GM19035 (cell line): ENCODE measurements around the gene TMBIM4.
"Not testable (repeated sequence)": the region's sequence is repeated elsewhere in the genome, so short reads cannot be mapped to it uniquely, and the experiment has no call there.

Experiments used
- ATAC-seq: cut with Tn5 transposase; IDR thresholded peaks from one replicate; pipeline ENCODE4 v1.9.1; 2021; ENCODE audit not compliant: unreplicated experiment

The TMBIM4 gene, protein sequence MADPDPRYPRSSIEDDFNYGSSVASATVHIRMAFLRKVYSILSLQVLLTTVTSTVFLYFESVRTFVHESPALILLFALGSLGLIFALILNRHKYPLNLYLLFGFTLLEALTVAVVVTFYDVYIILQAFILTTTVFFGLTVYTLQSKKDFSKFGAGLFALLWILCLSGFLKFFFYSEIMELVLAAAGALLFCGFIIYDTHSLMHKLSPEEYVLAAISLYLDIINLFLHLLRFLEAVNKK

DNA sequence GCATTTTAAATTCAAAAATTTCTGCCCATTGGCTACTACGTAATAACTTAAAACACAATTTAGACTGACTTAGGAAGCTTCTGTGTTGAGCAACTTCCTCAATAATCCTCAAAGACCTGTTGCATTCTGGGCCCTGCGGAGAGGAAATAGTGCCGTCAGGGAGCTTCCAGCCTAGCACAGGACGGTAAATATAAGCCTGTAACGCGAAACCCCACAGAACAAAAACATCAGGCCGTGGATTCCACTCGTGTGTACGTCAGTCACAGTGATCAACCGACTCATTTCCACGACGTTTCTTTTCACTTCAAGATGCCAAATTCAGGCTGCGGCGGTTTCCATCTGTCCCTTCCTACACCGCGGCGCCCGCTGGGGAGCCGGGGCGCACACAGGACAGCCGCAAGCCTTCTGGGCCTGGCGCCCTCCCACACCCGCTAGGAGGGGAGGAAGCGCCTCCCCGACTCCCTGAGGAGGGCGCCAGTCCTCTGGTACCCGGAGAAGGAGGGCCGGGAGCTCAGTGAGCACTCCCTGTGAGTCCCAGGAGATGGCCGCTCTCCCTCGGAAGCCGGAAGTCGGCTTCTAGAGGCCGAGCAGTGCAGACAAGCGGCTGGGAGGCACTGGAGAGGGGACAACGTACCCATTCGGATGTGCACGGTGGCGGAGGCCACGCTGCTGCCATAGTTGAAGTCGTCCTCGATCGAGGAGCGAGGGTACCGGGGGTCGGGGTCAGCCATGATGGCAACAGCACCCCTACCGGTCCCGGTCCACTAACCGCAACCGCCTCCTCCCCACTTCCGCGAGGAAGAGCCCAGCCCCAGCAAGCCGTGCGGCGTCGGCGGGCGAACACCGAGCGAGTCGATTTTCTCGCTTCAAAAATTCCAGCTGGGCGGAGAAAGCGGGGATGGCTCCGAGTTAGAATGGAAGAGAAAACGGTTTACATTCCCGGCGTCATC, at the start of gene TMBIM4:
Gene TMBIM4 (minus strand): TSS at position 776 of the 950 bp plus-strand sequence. CDS start 45 bp downstream, at position 731.
- ATAC-seq, result peak; percentile 89

DNA sequence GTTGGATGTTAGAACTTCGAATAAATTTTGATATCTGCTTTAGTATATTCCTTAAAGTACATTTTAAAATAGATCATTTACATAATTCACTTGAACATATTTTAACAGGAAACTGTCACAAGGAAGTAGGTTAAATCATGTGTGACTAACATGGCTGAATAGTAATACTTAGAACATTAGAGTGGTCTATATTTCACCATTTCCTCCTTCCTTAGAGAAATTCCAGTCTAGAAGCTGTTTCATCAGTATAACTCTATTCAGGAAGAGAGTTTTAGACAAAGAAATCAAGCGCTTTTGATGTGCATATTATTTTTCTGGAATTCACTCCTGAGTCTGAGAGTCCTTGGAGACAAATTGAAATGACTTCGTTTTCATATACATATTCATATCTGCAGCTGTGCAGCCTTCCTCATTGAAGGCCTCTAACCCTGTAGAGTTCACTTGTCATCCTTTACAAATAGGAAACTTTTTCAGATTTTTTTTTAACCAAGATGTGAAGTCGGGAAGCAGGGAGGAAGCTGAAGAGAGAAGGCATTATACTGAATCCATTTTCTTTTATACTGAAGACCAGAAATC, 47.6 kb upstream of the TMBIM4 start:
- ATAC-seq, result no peak

DNA sequence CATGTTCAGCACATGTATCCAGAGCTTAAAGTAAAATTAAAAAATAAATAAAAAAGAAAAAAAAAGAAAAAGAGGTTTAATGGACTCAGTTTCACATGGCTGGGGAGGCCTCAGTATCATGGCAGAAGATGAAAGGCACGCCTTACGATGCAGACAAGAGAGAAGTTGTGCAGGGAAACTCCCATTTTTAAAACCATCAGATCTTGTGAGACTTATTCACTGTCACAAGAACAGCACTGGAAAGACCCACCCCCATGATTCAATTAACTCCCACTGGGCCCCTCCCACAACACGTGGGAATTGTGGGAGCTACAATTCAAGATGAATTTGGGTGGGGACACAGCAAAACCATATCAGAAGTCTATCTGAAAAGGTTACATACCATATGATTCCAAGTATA, 43.2 kb upstream of the TMBIM4 start:
- ATAC-seq, result not testable (repeated sequence)

DNA sequence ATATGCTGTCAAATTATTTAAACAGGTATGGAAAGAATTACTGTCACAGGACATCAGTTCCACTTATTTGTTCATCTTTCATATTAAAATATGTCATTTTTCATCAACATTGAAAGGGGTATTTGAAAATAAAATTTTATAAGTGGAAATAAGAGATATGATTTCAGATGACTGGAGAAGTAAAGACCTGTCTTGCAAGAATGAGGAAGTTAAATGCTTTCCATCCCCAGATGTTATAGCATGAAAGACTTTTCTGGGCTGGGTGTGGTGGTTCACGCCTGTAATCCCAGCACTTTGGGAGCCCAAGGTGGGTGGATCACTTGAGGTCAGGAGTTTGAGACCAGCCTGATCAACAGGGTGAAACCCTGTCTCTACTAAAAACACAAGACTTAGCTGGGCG, 41.8 kb upstream of the TMBIM4 start:
- not testable (repeated sequence) for ATAC-seq

DNA sequence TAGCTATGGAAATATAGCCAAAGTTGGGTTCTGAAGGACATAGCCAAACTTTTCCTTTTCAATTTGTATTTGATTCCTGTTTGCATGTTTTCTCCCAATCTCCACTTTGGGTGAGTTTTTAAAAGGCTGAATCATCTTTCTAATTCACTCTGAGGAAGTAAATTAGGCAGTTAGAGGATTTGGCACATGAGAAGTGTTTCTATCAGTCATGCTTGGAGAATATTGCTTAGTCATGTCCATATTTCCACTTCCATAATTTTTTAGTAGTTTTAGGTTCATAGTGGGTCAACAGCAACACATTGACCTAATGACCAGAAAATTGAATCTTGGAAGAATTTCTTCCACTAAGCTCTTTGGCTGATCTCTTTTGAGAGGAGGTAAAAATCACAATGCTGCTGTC, 41.0 kb upstream of the TMBIM4 start:
- ATAC-seq, result no peak

DNA sequence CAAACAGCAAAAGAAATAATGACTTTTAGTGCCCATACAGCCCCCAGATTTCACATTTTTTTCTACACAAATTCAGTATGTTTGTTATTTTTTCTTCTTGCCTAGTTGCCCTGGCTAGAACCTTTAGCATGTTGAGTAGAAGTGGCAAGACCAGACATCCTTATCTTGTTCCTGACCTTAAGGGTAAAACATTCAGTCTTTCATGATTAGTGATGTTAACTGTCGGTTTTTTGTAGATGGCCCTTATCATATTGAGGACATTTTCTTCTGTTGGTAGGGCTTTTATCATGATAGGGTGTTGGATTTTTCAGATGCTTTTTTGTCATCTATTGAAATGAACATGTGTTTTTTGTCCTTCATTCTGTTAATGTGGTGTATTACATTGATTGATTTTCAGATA, 36.3 kb upstream of the TMBIM4 start:
- no peak for ATAC-seq

DNA sequence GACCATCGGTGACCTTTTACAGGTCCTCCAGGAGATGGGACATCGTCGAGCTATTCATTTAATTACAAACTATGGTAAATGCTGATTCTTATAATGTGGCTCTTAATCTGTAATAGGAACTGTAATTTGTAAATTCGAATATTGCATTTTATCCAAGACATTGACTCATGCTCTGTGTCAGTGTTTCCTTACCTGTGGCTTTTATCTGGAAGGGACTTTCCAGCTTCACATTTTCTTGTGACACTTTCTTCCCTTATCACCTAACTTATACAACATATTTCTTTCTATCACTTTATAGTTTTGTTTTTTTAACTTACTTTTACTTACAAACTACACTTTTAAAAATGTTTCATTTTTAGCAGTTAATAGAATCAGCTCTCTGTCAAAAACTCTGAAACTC, 34.0 kb upstream of the TMBIM4 start:
- ATAC-seq, result no peak

DNA sequence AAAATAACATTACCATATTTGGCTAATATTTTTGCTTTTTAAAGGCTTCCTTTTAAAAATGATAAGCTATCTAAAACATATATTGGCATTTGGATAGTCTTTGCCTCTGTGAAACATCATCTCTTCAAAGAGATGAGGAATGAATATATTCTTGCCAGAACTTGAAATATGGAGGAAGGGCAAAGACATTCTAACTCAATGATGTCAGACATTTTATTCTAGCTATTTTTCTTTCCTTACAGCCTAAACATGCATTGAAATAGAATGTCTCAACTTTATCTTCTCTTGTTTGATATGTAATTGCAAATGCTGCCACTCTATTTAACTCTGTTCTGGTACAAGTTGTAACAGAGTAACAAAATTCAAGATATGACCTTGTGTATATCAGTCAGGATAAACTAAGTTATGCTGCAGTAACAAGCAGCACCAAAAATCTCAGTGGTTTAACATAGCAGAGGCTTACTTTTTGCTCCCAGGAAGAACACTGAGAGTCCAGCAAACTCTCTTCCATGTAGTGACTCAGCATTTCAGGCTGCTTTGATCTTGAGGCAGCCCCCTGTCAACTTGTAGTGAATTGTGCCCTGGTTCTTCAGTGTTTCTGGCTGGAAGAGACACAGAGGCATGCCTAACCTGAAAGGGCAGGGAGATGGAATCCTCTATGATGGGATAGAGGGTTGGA, 30.2 kb upstream of the TMBIM4 start:
- no peak for ATAC-seq

DNA sequence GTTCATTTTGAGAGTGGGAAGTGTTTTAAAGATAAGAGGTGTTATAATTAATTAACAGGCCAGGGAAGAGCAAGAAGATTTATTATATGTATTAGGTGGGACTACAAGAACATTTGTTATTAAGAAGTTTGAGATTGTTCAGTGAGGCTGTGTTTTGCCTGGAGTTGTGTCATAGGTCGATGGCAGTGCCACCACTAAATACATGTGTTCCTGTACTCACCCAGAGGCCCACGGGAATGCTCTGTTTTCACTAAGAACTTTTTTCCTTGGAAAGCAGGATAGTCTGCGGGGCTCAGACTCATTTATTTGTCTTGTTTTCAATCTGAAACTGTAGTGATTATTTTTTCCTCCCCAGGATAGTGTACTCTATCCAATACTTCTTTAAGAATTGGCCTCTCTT, 29.3 kb upstream of the TMBIM4 start:
- ATAC-seq, result no peak

DNA sequence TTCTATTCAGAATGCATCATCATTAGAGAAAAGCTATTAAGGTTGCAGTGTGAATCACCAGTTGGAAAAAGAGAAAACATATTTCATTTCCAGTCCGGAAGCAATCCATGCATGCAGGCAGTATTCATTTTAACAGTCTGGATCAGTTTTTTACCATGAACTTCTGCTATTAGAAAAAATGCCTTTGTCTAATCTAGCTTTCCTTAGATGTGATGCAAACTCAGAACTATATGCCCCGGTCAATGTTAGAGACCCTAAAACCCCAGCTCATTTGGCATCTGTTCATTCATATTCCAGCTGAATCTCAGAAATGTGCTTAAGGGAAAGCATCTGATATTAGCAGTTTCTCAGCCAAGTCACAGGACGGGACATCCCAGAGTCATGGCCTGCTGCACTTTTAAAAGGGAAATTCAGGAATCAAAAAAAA, 27.7 kb upstream of the TMBIM4 start:
- no peak for ATAC-seq

DNA sequence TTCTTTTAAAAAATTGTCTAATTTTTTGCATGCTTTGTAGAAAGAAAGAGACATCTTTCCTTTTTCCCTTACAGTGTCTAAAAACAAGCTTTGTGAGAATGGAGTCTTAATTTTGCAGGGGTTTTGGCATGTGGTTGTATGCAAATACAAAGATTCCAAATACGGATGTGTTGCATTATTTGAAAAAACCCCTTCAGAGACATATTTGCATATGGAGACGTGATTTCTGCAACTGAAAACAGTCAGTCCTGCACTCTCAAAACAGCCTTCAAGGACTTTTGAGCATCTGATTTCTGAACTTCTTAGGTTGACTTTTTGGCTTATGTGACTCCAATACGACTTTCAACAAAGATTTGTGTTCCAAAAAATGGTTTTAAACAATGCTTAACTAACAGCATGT, 27.0 kb upstream of the TMBIM4 start:
- ATAC-seq, result peak; percentile 96

DNA sequence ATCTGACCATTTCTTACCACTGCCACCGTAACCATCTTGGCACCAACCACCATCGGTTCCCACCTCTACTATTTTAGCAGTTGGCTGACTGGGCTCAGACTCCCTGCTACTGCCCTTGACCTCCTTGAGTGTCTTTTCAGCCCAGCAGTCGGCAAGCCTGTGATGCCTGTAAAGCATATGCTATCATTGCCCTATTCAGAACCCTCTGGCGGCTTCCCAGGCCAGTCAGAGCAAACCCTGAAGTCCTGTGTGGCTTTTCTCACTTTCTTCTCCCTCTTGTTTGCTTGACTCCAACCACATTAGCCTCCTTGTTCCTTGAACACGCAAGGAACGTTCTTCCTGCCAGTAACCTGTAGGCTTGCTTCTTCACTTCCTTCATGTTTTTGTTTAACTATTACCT, 25.4 kb upstream of the TMBIM4 start:
- ATAC-seq, result no peak

DNA sequence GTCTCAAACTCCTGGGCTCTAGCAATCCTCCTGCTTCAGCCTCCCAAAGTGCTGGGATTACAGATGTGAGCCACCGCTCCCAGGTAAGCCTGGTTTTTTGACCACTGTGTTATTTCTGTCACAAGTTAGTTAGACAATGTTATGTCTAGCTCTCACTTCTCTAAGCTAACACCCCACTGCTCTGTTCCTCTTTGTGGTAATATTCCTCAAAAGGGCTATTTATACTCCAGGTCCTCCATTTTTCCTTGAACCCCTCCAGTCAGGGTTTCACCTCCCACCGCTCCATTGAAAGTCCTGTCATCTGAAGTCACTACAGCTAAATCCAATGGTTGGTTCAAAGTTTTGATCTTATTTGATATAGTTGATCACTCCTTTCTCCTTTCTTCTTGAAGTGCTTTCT, 24.3 kb upstream of the TMBIM4 start:
- no peak for ATAC-seq

DNA sequence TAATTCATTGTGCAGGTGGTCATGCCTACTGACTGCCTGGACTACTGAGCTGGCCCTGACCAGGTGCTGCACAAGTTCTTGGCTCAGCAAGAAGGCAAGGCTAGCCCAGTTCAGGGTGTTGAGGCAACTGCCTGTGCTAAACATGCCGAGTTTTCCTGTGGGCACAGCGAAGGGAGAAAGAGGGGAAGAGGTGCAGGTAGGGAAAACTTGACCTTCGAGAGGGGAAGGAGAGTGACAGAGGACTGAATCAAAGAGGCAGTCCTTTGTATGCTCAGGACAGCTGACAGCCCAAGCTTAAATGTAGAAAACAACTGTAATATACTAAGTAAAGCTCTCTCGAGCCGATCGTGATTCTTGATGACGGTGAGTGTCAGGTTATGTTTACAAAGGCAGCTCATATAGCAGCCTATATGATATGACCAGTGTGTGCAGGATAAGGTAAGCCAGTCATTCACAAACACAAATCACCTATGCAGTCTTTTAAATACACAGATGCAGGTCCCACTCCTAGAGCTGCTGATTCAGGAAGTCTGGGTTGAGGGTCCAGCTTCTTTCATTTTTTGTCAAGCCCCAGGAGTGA, 21.8 kb upstream of the TMBIM4 start:
- no peak for ATAC-seq

DNA sequence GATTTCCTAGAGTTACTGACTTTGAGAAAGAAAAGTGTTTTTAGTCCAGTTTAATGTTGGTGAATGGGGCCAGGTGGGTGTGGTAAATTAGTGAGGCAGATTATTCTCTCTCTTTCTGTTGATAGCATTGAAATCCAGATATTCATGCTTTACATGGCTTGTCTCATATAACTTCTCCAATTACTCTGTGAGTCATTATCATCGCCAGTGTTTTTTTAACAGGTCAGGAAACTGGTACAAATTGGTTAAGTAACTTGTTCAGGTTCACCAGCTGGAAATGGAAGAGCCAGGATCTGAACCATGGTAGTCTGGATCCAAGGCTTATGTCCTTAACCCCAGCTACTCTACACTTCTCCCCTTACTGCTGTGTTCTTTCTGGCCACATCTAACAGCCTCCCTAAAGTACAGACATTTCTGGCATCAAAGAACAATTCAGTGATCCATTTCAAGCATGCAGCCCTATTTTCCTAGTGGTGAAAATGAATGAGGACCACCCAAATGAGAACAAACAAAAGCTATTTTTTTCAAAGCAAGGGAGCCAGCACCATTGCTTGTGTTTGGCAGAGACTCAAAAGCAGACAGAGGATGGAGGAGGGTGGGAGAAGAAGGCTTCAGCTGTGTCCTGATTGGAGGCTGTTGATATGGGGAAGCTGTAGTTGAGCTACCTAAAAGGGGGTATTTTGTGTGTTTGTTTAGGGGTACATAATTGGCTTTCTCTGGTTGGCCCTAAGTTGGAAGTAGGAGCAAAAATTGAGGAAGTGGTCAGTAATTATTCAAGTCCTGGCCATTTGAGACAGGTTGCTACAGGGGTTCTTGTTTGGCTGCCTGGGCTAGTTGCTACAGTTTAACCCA, 20.9 kb upstream of the TMBIM4 start:
- ATAC-seq, result no peak

DNA sequence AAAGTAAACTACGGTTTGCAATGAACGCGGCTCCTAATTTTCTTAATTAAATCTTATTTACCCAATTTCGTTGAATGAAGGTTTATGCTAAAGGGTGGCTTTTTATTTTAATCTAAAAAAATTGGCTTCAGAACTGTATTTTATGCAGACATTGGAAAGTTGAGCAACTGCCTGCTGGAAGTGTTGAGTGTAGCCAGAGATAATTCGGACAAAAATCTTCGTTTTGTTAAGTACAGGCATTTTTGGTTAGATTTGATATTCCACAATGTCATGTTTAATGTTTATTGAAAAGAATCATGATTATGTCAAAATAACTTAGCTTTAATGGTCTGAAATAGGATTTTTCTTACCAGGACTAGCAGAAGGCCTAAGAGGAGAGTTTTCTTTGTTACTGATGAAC, 20.1 kb upstream of the TMBIM4 start:
- no peak for ATAC-seq

DNA sequence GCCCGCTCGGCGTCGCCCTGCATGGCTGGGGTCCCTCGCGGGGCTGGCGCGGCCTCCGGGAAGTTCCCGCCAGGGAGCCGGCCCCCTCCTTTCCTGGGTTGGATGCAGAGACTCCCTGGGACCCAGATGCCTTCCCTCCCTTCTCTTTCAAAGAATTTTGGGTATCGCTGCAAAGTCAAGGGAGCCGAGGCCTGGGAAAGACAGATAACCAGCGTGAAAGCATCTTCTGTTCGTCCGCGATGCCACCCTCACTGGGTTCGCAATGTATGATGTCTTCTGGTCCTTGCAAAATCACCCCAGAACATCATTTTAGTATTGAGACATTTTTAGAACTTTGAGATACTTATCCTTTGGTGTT, 19.7 kb upstream of the TMBIM4 start:
- no peak for ATAC-seq

DNA sequence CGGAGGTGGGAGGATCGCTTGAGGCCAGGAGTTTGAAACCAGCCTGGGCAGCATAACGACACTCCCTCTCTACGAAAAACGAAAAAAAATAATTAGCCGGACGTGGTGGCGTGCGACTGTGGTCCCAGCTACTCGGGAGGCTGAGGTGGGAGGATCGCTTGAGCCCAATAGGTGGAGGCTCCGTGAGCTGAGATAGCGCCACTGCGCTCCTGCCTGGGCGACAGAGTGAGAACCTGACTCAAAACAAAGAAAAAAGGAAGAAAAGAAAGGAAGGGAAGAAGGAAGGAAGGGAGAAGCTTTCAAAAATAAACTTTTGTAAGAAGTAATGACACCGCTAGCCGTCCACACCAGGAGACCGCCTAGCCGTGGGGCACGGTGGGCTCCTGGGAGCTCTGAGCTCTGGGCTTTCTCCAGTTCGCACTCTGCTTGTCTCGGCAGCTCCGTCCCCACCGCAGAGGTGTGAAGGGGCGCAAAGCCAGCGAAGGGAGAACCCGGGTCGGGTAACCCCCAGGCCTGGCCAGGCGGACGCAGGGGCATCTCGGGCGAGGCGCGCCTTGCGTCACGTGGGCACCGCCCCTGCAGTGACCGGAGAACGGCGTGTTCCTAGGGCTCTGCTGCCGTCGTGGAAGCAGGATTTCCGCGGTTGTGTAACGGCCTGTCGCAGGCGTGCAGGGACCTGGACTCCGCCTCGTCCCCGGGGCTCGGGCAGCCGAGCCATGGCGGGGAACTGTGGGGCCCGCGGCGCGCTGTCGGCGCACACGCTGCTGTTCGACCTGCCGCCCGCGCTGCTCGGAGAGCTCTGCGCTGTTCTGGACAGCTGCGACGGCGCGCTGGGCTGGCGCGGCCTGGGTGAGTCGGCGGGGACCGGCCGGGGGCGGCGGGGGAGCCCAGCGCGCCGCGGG, 19.0 kb upstream of the TMBIM4 start, which contains the start of gene IRAK3:
Gene IRAK3 (plus strand): TSS at position 631 of the 902 bp plus-strand sequence. CDS start 86 bp downstream, at position 717.
- ATAC-seq, result no peak

DNA sequence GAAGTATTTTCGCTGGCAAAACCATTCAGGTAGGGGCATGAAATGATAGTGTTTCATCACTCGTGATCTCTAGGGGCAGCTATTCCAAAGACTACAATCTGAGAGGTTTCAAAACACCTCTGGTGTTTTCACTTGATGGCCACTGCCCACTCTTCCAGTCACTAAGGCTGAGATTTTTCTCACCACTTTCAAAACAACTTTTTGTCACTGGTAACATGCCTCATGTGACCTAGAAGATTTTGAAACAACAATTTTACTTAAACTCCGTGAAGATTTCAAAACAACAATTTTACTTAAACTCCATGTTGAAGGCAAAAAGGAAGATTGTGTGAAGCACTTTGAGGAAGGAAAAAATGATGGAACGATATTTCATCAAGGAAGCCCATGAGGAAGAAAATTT, 18.0 kb upstream of the TMBIM4 start:
- no peak for ATAC-seq
